Hepatic stellate cell (primary cell): ENCODE results near the gene AOPEP.
A peak's percentile ranks its signal among the peaks of the same experiment; 100 is the strongest.
"Not testable (repeated sequence)": the region's sequence is repeated elsewhere in the genome, so short reads cannot be mapped to it uniquely, and the experiment has no call there.

ENCODE experiments used
- DNase-seq: peaks from one replicate; pipeline ENCODE4 v3.0.0; 2011; ENCODE audit warnings: low spot score

The AOPEP gene

DNA sequence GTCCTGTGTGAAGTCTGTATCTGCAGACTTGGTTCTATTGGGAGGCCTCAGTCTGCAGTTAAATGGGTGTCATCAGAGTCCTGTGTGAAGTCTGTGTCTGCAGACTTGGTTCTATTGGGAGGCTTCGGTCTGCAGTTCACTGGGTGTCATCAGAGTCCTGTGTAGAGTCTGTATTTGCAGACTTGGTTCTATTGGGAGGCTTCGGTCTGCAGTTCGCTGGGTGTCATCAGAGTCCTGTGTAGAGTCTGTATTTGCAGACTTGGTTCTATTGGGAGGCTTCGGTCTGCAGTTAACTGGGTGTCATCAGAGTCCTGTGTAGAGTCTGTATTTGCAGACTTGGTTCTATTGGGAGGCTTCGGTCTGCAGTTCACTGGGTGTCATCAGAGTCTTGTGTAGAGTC is 239.1 kb downstream of the AOPEP start:
- DNase-seq, result not testable (repeated sequence)

DNA sequence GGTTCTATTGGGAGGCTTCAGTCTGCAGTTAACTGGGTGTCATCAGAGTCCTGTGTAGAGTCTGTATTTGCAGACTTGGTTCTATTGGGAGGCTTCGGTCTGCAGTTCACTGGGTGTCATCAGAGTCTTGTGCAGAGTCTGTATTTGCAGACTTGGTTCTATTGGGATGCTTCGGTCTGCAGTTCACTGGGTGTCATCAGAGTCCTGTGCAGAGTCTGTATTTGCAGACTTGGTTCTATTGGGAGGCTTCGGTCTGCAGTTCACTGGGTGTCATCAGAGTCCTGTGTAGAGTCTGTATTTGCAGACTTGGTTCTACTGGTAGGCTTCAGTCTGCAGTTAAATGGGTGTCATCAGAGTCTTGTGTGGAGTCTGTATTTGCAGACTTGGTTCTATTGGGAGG is 239.5 kb downstream of the AOPEP start:
- not testable (repeated sequence) for DNase-seq

GRCh38 chr9:94967482-94967881 is 241.0 kb downstream of the AOPEP start:
- no peak for DNase-seq

DNA sequence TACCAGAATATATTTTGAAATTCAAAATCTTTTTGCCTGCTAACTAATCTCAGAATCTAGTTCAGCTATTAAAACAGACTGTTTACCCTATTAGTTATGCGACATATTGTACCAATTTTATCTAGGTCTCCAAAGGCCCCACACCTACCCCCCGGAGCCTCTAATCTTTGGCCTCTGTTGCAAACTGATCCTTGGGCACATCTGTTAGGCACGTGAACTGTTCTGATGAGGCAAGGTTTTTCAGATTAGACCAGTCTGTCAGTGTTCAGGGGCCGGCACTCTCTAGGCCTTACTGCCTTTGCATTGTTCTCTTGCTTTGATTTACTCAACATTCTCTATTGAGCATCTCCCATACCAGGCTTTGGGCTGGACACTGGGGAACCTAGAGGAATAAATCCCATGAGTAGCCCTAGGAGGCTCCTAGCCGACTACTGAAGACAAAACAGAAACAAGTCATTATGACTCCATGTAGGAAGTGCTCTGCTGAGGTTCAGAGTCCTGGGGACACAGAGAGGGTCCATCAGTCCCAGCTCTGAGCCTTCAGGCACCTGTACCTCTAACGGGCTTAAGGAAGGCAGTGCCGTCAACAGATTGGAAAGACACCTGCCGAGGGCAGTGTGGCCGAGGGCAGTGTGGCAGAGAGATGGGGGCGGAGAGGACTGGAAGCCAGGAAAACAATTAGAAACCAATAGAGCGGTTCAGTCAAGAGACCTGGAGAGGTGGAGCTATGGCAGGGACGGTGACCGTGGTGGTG is 245.1 kb downstream of the AOPEP start:
- no peak for DNase-seq

DNA sequence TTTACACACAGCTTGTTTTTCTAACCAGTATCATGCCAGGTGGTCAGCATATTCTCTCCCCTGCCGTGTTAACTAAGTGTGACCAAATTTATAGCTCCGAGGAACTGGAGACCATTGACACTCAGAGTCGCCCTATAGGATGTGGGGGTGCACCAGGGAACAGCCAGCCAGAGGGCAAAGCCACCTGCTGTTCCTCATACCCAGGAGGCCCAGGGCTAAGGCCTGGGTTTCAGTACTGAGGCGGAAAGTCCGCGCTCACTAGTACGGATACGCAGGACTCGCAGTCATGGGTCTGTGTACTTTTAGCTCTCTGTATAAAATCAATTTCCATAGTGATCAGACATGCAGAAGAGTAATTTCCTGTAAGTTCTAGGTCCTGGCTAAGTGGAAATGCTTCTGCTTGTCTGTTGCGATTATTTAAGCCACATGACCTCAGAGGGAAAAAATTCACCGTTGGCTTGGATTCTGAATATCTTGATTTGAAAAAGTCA is 247.0 kb downstream of the AOPEP start:
- DNase-seq, result peak; percentile 50

DNA sequence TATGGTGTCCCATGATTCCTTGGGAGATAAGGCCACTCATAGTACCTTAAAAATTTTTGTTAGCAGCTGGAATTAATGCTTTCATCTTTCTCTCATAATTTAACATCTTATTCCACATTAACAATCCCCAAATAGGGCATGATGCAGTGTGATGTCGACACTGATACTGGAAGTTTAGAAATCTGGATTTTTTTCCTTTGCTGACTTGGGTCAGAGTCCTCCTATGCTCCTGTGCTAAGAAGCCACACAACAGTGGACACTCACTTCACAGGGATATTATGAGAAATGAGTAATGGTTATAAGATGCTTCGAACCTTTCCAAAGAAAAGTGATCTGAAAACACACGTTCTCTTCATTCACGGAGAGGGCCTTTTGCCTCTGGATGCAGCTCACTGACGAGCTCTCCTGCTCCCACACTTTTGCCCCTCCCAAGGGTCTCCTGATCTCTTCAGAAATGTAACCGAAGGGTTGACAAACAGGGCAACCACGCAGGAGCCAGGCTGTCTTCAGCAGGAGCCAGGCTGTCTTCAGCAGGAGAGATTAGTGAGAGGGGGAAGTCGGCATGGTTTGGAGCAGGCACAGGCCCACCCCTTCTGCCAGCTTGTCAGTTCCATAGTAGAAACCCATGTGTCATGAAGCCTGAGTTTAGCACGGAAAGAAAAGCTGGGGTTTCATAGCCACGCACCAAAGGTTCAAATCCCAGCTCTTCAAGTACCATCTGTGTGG is 247.8 kb downstream of the AOPEP start:
- no peak for DNase-seq

- no peak for DNase-seq
Observed at GRCh38 chr9:94975480-94975879, 249.0 kb downstream of the AOPEP start.

DNA sequence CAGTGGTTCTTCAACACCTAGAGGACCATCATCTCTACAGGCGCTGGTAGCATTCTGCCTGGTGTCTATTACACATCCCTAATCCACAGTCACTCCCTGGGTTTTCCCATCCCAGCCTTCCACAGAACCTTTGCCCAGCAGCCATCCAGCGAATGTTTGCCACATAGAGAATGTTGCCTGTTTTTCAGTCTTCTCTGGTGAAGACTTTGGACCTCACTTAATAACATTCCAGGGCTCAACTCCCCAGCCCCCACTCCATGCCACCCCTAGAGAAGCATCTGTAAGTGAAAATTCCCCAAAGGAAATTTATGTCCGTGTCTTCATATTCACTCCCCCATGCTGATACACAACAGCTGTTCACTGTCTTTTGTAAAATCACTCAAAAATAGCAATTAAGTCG is 249.6 kb downstream of the AOPEP start:
- DNase-seq, result no peak

GRCh38 chr9:94977416-94977815 is 250.9 kb downstream of the AOPEP start:
- DNase-seq, result no peak

DNA sequence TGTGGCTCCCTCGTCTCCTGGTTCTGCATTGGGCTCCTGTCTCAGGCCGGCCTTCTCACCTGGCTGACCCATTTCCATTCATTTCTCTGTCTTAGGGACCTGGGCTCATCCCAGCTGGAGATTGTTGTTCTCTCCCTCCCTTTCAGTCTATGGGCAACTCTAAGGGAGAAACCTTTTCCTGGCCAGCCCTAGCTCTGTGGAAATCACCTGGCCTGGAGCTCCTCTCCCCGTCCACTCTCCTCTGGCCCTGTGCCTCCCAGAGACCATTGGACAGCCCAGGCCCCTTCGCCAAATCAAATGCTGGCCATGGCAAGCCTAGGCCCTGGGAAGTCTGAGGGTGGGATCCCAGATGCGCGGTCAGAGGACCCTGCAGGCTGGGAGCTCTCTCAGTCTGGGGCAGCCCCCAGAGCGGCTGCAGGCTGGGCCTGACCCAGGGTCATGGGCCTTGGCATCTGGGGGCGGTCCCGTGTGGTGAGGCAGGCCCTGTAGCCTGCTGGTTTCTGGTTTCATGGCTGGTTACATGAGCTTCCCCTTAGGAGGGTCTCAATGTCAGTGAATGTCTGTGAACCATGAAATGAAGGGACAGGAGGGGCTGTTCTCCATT is 253.5 kb downstream of the AOPEP start:
- DNase-seq, result no peak

DNA sequence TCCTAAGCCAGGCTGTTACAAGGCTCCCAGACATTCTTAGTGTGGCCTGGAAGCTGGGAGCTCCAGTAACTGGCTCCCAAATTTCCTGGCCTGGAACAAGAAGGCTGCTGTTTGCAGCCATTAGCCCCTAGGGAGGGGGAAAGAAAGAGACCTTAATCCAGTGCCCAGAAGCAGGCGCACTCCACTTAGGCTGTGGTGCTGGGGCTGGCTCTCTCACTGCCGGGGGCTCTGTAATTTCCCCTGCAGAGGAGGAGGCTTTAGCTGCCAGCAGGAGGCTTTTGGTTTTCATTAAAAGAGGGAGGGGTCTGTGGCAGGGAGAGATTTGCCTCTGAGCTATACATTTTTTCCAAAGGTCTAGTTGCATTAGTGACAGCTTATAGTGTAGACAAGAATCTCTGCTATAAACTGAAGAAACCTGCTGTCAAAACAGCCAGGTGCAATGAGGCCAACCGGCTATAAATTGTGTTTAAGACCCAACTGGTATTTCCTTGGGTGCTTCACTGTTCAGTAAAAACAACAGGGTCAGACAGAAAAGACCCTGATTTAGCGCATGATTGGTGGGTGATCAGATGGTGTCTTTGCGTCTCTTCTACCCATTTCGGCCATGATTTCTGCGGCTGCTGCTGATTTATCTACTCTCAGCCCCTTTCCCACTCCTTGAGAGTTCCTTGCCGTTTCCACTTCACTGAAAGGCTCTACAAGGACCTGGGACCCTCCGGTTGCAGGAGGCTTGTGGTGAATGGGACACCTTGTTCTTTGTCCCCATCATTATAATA is 254.6 kb downstream of the AOPEP start:
- DNase-seq, result no peak

- DNase-seq, result no peak
Observed at GRCh38 chr9:94981723-94982090, 255.2 kb downstream of the AOPEP start.

- no peak for DNase-seq
Observed at GRCh38 chr9:94982211-94982610, 255.7 kb downstream of the AOPEP start.

- no peak for DNase-seq
Observed at GRCh38 chr9:94983552-94983951, 257.1 kb downstream of the AOPEP start.

GRCh38 chr9:94984891-94985476 is 258.5 kb downstream of the AOPEP start:
- no peak for DNase-seq

- no peak for DNase-seq
Observed at GRCh38 chr9:94985649-94986048, 259.1 kb downstream of the AOPEP start.

DNA sequence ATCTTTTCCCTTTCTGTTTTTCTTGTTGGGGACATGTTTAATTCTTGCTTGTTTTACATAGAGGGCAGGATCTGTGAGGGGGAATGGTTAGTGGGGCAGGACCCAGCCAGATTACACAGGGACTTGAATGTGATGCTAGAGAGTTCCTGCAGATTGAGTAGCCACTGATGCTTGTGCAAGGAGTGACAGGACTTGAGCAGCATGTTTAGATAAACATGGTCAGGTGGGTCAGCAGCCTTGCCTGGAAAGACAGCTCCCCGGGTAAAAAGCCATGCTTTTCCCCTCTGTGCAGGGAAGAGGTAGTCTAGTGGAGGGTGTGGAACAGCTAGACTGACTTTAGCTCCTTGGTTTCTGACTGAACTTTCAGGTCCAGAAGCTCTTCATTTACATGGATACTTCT is 261.2 kb downstream of the AOPEP start:
- DNase-seq, result no peak

DNA sequence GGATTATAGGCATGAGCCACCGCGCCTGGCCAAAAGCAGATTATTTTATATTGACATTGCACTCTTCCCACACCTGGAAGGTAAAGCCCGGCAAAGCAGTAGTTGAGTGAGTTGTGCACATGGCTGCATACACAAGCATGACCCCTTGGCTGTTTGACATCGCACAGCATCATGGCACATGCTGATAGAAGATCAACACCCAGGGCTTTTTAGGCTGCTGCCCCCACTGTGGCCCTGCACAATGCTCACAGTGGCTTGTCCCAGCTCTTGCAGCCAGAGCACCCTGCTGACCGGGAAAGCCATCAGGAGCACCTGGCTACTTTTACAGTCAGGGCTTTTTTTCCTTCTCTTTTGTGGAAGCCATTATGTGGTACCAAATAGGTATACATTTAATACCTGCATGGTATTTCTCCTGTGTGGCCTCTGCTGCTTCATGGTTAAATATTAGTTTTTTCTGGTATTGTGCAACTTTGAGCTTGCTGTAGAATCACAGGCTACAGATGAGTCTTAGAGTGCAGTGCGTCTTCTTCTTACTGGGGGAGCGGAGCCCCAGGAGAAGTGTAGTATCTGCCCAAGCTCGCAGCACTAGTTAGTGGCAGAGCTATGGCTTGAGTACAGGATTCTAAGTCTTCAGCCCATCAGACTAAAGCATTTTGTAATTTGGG is 264.5 kb downstream of the AOPEP start:
- no peak for DNase-seq

GRCh38 chr9:94991961-94992907 is 265.7 kb downstream of the AOPEP start:
- no peak for DNase-seq

DNA sequence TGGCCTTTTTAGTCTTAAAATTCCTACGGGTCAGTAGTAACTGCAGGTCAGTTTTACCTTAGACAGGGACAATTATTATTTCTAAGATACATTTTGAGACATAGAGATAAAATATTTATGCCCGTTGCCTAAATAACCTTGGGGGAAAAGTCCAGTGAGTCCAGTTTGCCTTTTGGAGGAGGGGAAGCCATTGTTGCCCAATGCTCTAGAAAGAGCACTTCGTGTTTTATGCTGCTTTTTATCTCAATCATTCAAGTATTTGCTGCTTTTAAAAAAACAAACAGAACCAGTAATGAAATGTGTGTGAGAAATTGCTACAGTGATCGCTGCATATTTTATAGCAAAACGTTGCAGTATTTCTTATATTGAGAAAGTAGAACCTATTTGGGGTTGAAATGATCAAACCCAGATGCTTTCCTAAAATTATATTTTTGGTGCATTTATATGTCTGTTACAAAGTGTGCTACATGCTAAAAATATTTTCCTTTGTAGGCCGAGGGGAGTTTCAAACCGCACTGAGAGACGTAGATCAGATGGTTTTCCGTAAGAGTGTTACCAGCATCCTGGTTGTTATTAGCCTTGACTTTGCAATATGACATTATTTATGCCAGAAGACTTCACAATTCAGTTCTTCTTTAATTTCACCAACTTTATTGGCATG is 266.8 kb downstream of the AOPEP start:
- DNase-seq, result no peak
